ENCODE data around the gene RBM39. TPM values are rescaled to one million over a fixed set of nuclear protein-coding genes. Genes with fewer than 3 reads are reported as not detected.
"Not testable (repeated sequence)": the region's sequence is repeated elsewhere in the genome, so short reads cannot be mapped to it uniquely, and the experiment has no call there.

The RBM39 gene
- total and polyA plus RNA-seq, 8 donors = 98.7 to 426 (median 134) TPM

DNA sequence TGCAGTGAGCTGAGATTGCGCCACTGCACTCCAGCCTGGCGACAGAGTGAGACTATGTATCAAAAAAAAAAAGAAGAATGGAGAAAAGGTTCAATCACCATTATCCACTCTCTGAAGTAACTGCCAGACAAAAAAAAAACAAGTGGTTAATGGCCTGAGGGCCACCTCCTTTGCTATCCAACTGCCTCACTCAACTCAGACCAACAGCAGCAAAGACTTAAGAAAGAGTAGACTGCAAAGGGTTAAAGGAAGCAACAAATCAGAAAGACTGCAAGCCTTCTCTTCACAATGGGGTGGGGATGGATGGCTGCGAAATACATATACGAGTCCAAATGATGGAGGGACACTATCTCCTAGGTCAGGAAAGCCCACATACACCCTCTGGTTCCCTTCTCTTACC is 46.1 kb downstream of the RBM39 start:
- TF ChIP-seq, protein P1, sequence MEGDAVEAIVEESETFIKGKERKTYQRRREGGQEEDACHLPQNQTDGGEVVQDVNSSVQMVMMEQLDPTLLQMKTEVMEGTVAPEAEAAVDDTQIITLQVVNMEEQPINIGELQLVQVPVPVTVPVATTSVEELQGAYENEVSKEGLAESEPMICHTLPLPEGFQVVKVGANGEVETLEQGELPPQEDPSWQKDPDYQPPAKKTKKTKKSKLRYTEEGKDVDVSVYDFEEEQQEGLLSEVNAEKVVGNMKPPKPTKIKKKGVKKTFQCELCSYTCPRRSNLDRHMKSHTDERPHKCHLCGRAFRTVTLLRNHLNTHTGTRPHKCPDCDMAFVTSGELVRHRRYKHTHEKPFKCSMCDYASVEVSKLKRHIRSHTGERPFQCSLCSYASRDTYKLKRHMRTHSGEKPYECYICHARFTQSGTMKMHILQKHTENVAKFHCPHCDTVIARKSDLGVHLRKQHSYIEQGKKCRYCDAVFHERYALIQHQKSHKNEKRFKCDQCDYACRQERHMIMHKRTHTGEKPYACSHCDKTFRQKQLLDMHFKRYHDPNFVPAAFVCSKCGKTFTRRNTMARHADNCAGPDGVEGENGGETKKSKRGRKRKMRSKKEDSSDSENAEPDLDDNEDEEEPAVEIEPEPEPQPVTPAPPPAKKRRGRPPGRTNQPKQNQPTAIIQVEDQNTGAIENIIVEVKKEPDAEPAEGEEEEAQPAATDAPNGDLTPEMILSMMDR (IDR thresholded peaks at IDR 0.05) = no peak
- WGBS, 2 donors = 93 to 95% methylated on average over 4 of the region's 4 CpGs
- no peak for FAIRE-seq
- intact Hi-C loops (cut with DNase I) = no loop called here
- ATAC-seq = no peak
- Histone ChIP-seq H3K4me3 (no peak overlapping the region), H3K4me1 (peaks cover 0 to 15% (median 6%) of the 10 kb centered on the region in 3 donors), H3K9me3 (no peaks in the 10 kb centered on the region), H3K27ac (no peak overlapping the region), H3K36me3 (peaks cover 0 to 20% (median 0%) of the 10 kb centered on the region in 3 donors), H3K27me3 (no peaks in the 10 kb centered on the region)
- no peak for DNase-seq

DNA sequence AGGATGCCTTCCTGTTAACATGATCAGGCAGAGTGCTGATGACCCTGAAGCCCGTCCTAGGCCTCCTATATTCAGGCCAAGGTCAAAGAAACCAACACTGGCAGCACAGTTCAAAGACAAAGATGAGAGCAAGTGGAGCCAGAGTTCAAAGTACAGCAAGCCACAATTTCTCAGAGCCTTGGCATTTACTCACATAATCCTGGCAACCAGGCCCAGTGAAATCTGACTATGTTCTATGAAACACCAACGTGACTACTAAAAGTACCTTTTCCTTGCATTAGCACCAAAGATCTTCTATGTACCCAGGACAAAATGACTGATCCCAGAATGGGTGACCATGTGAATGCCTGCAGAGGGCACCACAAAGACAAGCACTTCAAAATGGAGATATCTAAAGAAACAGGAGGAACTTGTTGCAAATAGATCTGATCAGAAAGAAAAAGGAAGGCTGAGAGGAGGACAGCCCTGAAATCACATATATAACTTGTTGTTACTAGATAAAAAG is 46.8 kb downstream of the RBM39 start:
- no peak overlapping the region for H3K4me3 ChIP-seq
- TF ChIP-seq, protein P1 (IDR thresholded peaks at IDR 0.05) = no peak
- DNase-seq = no peak
- no peak overlapping the region for H3K27ac ChIP-seq
- no peaks in the 10 kb centered on the region for H3K27me3 ChIP-seq
- FAIRE-seq = no peak
- no peaks in the 10 kb centered on the region for H3K9me3 ChIP-seq
- no peak for ATAC-seq
- H3K36me3 ChIP-seq = peaks cover 0 to 26% (median 1%) of the 10 kb centered on the region in 3 donors
- 43 to 59% methylated on average over 2 of the region's 2 CpGs for WGBS, 2 donors
- intact Hi-C loops (cut with DNase I) = no loop called here
- peaks cover 0 to 10% (median 3%) of the 10 kb centered on the region in 3 donors for H3K4me1 ChIP-seq

DNA sequence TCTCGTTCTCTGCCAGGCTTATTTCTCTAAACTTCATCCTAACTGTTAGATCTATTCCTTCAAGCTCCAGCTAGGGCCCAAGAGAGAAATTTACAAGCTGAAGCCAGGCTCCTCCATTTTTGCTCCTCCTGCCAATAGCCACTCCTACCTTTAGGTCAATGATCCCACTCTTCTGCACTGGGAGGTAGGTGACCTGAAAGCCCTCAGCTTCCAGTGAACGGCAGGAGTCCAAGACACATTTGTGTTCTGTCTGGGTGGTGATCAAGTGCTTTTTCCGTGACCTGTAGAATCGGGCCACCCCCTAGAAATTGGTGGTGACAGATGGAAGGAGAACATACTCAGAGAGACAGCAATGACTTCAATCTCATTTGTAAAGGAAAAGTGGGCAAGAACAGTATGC is 51.8 kb downstream of the RBM39 start:
- Histone ChIP-seq H3K9me3 (no peaks in the 10 kb centered on the region), H3K27ac (no peak overlapping the region), H3K36me3 (peaks cover 0 to 56% (median 11%) of the 10 kb centered on the region in 3 donors), H3K27me3 (no peaks in the 10 kb centered on the region), H3K4me3 (no peak overlapping the region), H3K4me1 (no peaks in the 10 kb centered on the region)
- TF ChIP-seq, protein P1 (IDR thresholded peaks at IDR 0.05) = no peak
- ATAC-seq = no peak
- DNase-seq = no peak
- WGBS, 2 donors = 85 to 86% methylated on average over 4 of the region's 4 CpGs
- no peak for FAIRE-seq
- intact Hi-C loops (cut with DNase I) = no loop called here

- 90 to 94% methylated on average over 11 of the region's 11 CpGs for WGBS, 2 donors
- H3K4me1 ChIP-seq; H3K27ac ChIP-seq; DNase-seq; H3K9me3 ChIP-seq; H3K4me3 ChIP-seq; FAIRE-seq; H3K27me3 ChIP-seq; ATAC-seq; intact Hi-C loops (cut with DNase I): not testable (repeated sequence)
- H3K36me3 ChIP-seq = peaks cover 0 to 45% (median 11%) of the 10 kb centered on the region in 3 donors
These were observed 55.2 kb downstream of the RBM39 start for GRCh38 chr20:35686872-35687271.

GRCh38 chr20:35685368-35685767 is 56.7 kb downstream of the RBM39 start:
- H3K4me1 ChIP-seq; FAIRE-seq; ATAC-seq; DNase-seq; H3K4me3 ChIP-seq; H3K9me3 ChIP-seq; H3K27me3 ChIP-seq; H3K27ac ChIP-seq; intact Hi-C loops (cut with DNase I): not testable (repeated sequence)
- H3K36me3 ChIP-seq = peaks cover 0 to 37% (median 10%) of the 10 kb centered on the region in 3 donors
- 95% methylated on average over 9 of the region's 9 CpGs for WGBS, 2 donors

- DNase-seq = no peak
- Histone ChIP-seq H3K36me3 (peaks cover 0 to 7% (median 2%) of the 10 kb centered on the region in 3 donors), H3K27ac (no peak overlapping the region), H3K27me3 (no peaks in the 10 kb centered on the region), H3K4me1 (no peaks in the 10 kb centered on the region), H3K4me3 (no peak overlapping the region), H3K9me3 (no peaks in the 10 kb centered on the region)
- FAIRE-seq = no peak
- TF ChIP-seq, protein P1 (IDR thresholded peaks at IDR 0.05) = no peak
- intact Hi-C loops (cut with DNase I) = no loop called here
- ATAC-seq = no peak
- WGBS, 2 donors = 95 to 98% methylated on average over 1 of the region's 1 CpG
These were observed 60.1 kb downstream of the RBM39 start for GRCh38 chr20:35681960-35682359.
